H1 (cell line): ENCODE measurements around the gene RTN4. TPM values are rescaled to one million over a fixed set of nuclear protein-coding genes. Genes with fewer than 3 reads are reported as not detected.

Source experiments
- CTCF ChIA-PET: fragments of 300-600 bp; sonication (Branson Sonifier 250); formaldehyde crosslinking; loops from one replicate; lab custom pipeline; 2021; ENCODE audit not compliant: partially characterized antibody; lab: Charles Lee
- POLR2A ChIA-PET: fragments of 300-600 bp; sonication (Branson Sonifier 250); formaldehyde crosslinking; loops from one replicate; lab custom pipeline; 2021; ENCODE audit warnings: inconsistent platforms; ENCODE audit not compliant: partially characterized antibody; lab: Charles Lee
- DNase-seq, 2 experiments: peaks; one replicate each; pipeline versions ENCODE4 v3.0.0 to v3.0.0-alpha.2; 2010 to 2022; ENCODE audit warnings: low spot score in 2 of 2, low read depth in 1 of 2, mixed read lengths in 1 of 2
- FAIRE-seq: peaks from 2 replicates; lab custom pipeline; 2011; peaks lifted over from hg19 to GRCh38; lab: Jason Lieb, UNC
- H2AFZ ChIP-seq: 2 replicates; pipeline ENCODE4 v1.8.1; 2012; ENCODE audit warnings: low read length, inconsistent platforms
- H2AK5ac ChIP-seq: 2 replicates; pipeline ENCODE4 v1.6.1; 2013; ENCODE audit warnings: low read depth, low read length
- H2BK120ac ChIP-seq: replicated peaks from 2 replicates; pipeline ENCODE3; 2013; ENCODE audit warnings: low read depth, low read length, inconsistent platforms
- H2BK12ac ChIP-seq: 2 replicates; pipeline ENCODE4 v1.6.1; 2013; ENCODE audit warnings: low read depth, low read length
- H2BK15ac ChIP-seq: 2 replicates; pipeline ENCODE4 v1.6.1; 2013; ENCODE audit warnings: low read length
- H2BK20ac ChIP-seq: 2 replicates; pipeline ENCODE4 v1.6.1; 2013; ENCODE audit warnings: low read length
- H2BK5ac ChIP-seq: 2 replicates; pipeline ENCODE4 v1.6.1; 2013; ENCODE audit warnings: low read depth, low read length
- H3K14ac ChIP-seq: 2 replicates; pipeline ENCODE4 v1.6.1; 2013; ENCODE audit warnings: inconsistent platforms; ENCODE audit not compliant: insufficient read length
- H3K18ac ChIP-seq: 2 replicates; pipeline ENCODE4 v1.6.1; 2013; ENCODE audit warnings: low read length; ENCODE audit errors: extremely low read depth
- H3K23ac ChIP-seq: 2 replicates; pipeline ENCODE4 v1.6.1; 2013; ENCODE audit warnings: inconsistent platforms; ENCODE audit not compliant: insufficient read length
- H3K23me2 ChIP-seq: 2 replicates; pipeline ENCODE4 v1.6.1; 2013; ENCODE audit warnings: low read depth, low read length
- H3K27ac ChIP-seq: 2 replicates; pipeline ENCODE4 v1.6.1; 2011; ENCODE audit warnings: low read depth, low read length, inconsistent platforms
- H3K27me3 ChIP-seq, 4 experiments: replicated peaks in 1 of 4; 1 replicate in 1 of 4; 2 replicates in 3 of 4; pipeline versions ENCODE4 v1.6.1 to v1.8.1; 2011 to 2013; ENCODE audit warnings: low read length in 3 of 4, mild to moderate bottlenecking in 3 of 4, inconsistent platforms in 2 of 4, mixed read lengths in 2 of 4, moderate library complexity in 1 of 4; ENCODE audit not compliant: control insufficient read depth in 3 of 4, insufficient read depth in 3 of 4; ENCODE audit errors: extremely low read depth in 1 of 4
- H3K36me3 ChIP-seq, 4 experiments: 2 replicates each; pipeline versions ENCODE4 v1.6.1 to v1.8.1; 2011 to 2013; ENCODE audit warnings: mild to moderate bottlenecking in 4 of 4, low read length in 3 of 4, moderate library complexity in 2 of 4, control low read depth in 1 of 4, inconsistent platforms in 1 of 4; ENCODE audit not compliant: insufficient read depth in 4 of 4, control insufficient read depth in 2 of 4
- H3K4ac ChIP-seq: replicated peaks from 2 replicates; pipeline ENCODE3; 2013; ENCODE audit warnings: low read length, low read depth, mixed read lengths, inconsistent platforms; ENCODE audit not compliant: insufficient read length
- H3K4me1 ChIP-seq, 4 experiments: replicated peaks in 1 of 4; 1 replicate in 1 of 4; 2 replicates in 3 of 4; pipeline versions ENCODE4 v1.6.1 to v1.8.1; 2011 to 2013; ENCODE audit warnings: low read length in 3 of 4, inconsistent platforms in 2 of 4, mixed read lengths in 1 of 4; ENCODE audit not compliant: insufficient read depth in 4 of 4, control insufficient read depth in 3 of 4
- H3K4me2 ChIP-seq, 2 experiments: 2 replicates each; pipeline versions ENCODE4 v1.6.1 to v1.8.1; 2011 to 2013; ENCODE audit warnings: low read depth in 2 of 2, low read length in 2 of 2, control low read depth in 1 of 2, inconsistent platforms in 1 of 2, mild to moderate bottlenecking in 1 of 2; ENCODE audit not compliant: insufficient read depth in 1 of 2
- H3K4me3 ChIP-seq, 4 experiments: fragments of 200-600, 300-600 bp in 1 of 4; sonication (generic), shearing (Covaris generic), sonication (Bioruptor Twin) in 1 of 4; 2 replicates each; pipeline versions ENCODE4 v1.5.1 to v1.8.1; 2011 to 2016; ENCODE audit warnings: low read length in 4 of 4, low read depth in 3 of 4, control low read depth in 2 of 4, inconsistent platforms in 2 of 4, mild to moderate bottlenecking in 2 of 4, mixed read lengths in 1 of 4, moderate library complexity in 1 of 4; ENCODE audit not compliant: insufficient read depth in 2 of 4; ENCODE audit errors: extremely low read depth in 1 of 4
- H3K56ac ChIP-seq: replicated peaks from 2 replicates; pipeline ENCODE3; 2013; ENCODE audit warnings: low read depth, mild to moderate bottlenecking, mixed read lengths, low read length, inconsistent platforms; ENCODE audit not compliant: insufficient read length
- H3K79me1 ChIP-seq: 2 replicates; pipeline ENCODE4 v1.6.1; 2013; ENCODE audit warnings: low read depth, low read length, control low read depth
- H3K79me2 ChIP-seq, 2 experiments: 2 replicates each; pipeline versions ENCODE4 v1.6.1 to v1.8.1; 2012 to 2013; ENCODE audit warnings: low read length in 2 of 2, mild to moderate bottlenecking in 2 of 2, inconsistent platforms in 1 of 2; ENCODE audit not compliant: insufficient read depth in 2 of 2, control insufficient read depth in 1 of 2
- H3K9ac ChIP-seq, 4 experiments: replicated peaks in 1 of 4; 1 replicate in 1 of 4; 2 replicates in 3 of 4; pipeline versions ENCODE4 v1.6.1 to v1.8.1; 2011 to 2013; ENCODE audit warnings: low read depth in 3 of 4, low read length in 3 of 4, control low read depth in 2 of 4, mild to moderate bottlenecking in 2 of 4, moderate library complexity in 2 of 4, inconsistent platforms in 1 of 4; ENCODE audit errors: extremely low read depth in 1 of 4
- H3K9me3 ChIP-seq, 2 experiments: 2 replicates each; pipeline versions ENCODE4 v1.6.1 to v1.8.1; 2012 to 2013; ENCODE audit warnings: mild to moderate bottlenecking in 2 of 2, moderate library complexity in 2 of 2, control low read depth in 1 of 2, inconsistent platforms in 1 of 2, low read depth in 1 of 2, low read length in 1 of 2, mixed read lengths in 1 of 2; ENCODE audit not compliant: insufficient read depth in 2 of 2
- H4K20me1 ChIP-seq, 2 experiments: replicated peaks in 1 of 2; 2 replicates each; pipeline versions ENCODE3 to v1.8.1; 2011 to 2013; ENCODE audit warnings: inconsistent platforms in 2 of 2, low read length in 2 of 2, mild to moderate bottlenecking in 1 of 2; ENCODE audit not compliant: insufficient read depth in 2 of 2, control insufficient read depth in 1 of 2
- H4K5ac ChIP-seq: 2 replicates; pipeline ENCODE4 v1.6.1; 2013; ENCODE audit warnings: low read length, low read depth, mixed read lengths, inconsistent platforms; ENCODE audit not compliant: insufficient read length
- H4K8ac ChIP-seq: 2 replicates; pipeline ENCODE4 v1.8.0; 2013; ENCODE audit warnings: mild to moderate bottlenecking, moderate library complexity, low read length, inconsistent platforms; ENCODE audit not compliant: insufficient read depth; ENCODE audit errors: extremely low read depth
- H4K91ac ChIP-seq: replicated peaks from 2 replicates; pipeline ENCODE3; 2013; ENCODE audit warnings: low read length, mixed read lengths, inconsistent platforms; ENCODE audit not compliant: insufficient read length
- MAFK ChIP-seq: IDR thresholded peaks from 2 replicates; pipeline ENCODE4 v1.6.1; 2012; ENCODE audit warnings: low read depth, mild to moderate bottlenecking, improper control_type of control experiment, low read length
- TAF1 ChIP-seq: IDR thresholded peaks from 2 replicates; pipeline ENCODE4 v1.6.1; 2011; ENCODE audit warnings: mild to moderate bottlenecking, low read depth, low read length
- WGBS, 2 experiments: shearing (Covaris generic) in 1 of 2; methylation state at CpG; one replicate each; pipeline versions ENCODE4 v1.1.6 to v1.1.7; 2013 to 2015; ENCODE audit warnings: low lambda C conversion rate in 2 of 2, mixed read lengths in 2 of 2, inconsistent platforms in 1 of 2, low coverage in 1 of 2, missing lambda C conversion rate in 1 of 2; ENCODE audit not compliant: insufficient replicate concordance in 2 of 2, insufficient coverage in 1 of 2, insufficient read length in 1 of 2; ENCODE audit errors: extremely low coverage in 1 of 2, missing lambda C conversion rate in 1 of 2; 5-methylcytosine and 5-hydroxymethylcytosine counted together
- polyA plus RNA-seq, 7 experiments: library from polyadenylated mRNA; depleted of rRNA in 3 of 7; stranded (reverse) in 5 of 7; unstranded in 2 of 7; fragments of >200 nt in 5 of 7; fragments of 200-250 nt in 2 of 7; gene quantifications; 1 replicate in 5 of 7; 2 replicates in 1 of 7; 4 replicates in 1 of 7; pipeline versions ENCODE4 v1.2.1 to v1.2.3, GENCODE V29; 2011 to 2013; ENCODE audit warnings: missing spikeins in 2 of 7, mixed read lengths in 2 of 7
- total RNA-seq: library from RNA; stranded (reverse); fragmentation: NEBNext Ultra II Directional; extraction: Animal tissue kit (Norgen Biotek cat#: 25700); gene quantifications from 2 replicates; pipeline ENCODE4 v1.2.1, GENCODE V29; 2021

Gene RTN4
- total and polyA plus RNA-seq, 2 of the 8 experiments (the other 6 are each of a cell fraction or from before 2014, with no cell fraction given) = 179 to 242 TPM

DNA sequence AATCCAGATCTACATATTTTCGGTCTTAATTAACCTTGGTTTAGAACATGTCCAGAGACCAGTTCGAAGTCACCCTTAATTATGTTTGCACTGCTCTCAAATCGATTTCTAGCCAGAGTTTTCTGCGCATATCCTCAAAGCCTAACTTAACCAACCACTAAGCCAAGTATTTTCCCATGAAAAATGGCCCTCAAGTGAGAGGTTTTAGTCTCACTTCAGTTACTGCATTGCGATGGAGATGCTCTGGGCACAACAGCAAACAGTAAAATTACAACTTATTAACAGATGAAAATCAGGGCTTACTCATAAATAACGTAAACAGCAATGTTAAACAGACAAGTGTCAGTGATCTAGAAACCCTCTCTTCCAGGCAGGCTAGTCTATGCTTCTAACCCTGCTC lies 4.5 kb downstream of the RTN4 start:
- Histone ChIP-seq H3K9ac (no peak overlapping the region), H3K4me3 (peak overlapping the region in 1 of 4 experiments; percentile 17; a peak in 1 of 8 replicates), H3K23me2 (peaks cover 4% of the 10 kb centered on the region), H3K56ac (no peak overlapping the region), H3K79me2 (peaks cover 54 to 86% of the 10 kb centered on the region in 2 experiments), H3K36me3 (no peaks in the 10 kb centered on the region; a peak in 1 of 8 replicates), H3K4me1 (peaks cover 0 to 9% (median 4%) of the 10 kb centered on the region in 4 experiments; a peak in 3 of 7 replicates), H3K27me3 (no peaks in the 10 kb centered on the region), H2AFZ (no peak overlapping the region), H3K79me1 (no peaks in the 10 kb centered on the region), H4K20me1 (peaks cover 22 to 23% of the 10 kb centered on the region in 2 experiments), H2BK120ac (no peak overlapping the region), H4K8ac (no peak overlapping the region), H3K14ac (no peak overlapping the region), H2BK15ac (no peak overlapping the region), H2BK20ac (no peak overlapping the region), H4K5ac (no peak overlapping the region), H3K9me3 (no peaks in the 10 kb centered on the region), H3K4me2 (peak overlapping the region; percentile 18 to 39; a peak in 3 of 4 replicates), H3K18ac (no peak overlapping the region), H2BK5ac (no peak overlapping the region), H3K27ac (no peak overlapping the region), H2AK5ac (no peak overlapping the region), H3K23ac (no peak overlapping the region), H3K4ac (no peak overlapping the region), H2BK12ac (no peak overlapping the region), H4K91ac (no peak overlapping the region)
- no peak for FAIRE-seq
- DNase-seq = no peak
- POLR2A ChIA-PET = interaction anchor here (0.8 to 1.3 kb wide), 3 partner anchors 11 to 188 kb away, joined by 3 read pairs; no protein-coding TSS in a partner anchor
- WGBS, 2 experiments = 86% methylated on average over 6 of the region's 6 CpGs; no CpG with 5 or more reads in 1 of the 2 experiments
- CTCF ChIA-PET = interaction anchor here (0.8 to 2.0 kb wide), 4 partner anchors 12 to 147 kb away, joined by 3 to 6 read pairs (median 4); no protein-coding TSS in a partner anchor
- TF ChIP-seq TAF1 (no peak), MAFK (no peak)
